WTC11 (cell line): ENCODE data around the gene DNM1.

Experiments used
- CREB1 ChIP-seq: sonication (generic); formaldehyde crosslinking; IDR thresholded peaks from 2 replicates; pipeline ENCODE4 v1.8.0; 2023; ENCODE audit warnings: mild to moderate bottlenecking, missing genetic modification reagents
- TEAD4 ChIP-seq: sonication (generic); formaldehyde crosslinking; IDR thresholded peaks from 2 replicates; pipeline ENCODE4 v1.8.0; 2022; ENCODE audit warnings: mild to moderate bottlenecking, missing genetic modification reagents
- TF ChIP-seq, protein P1 (sequence below): fragments of 200-600 bp; IDR thresholded peaks from 2 replicates; pipeline ENCODE4 v1.8.0; 2022; ENCODE audit warnings: antibody characterized with exemption
- TF ChIP-seq, protein P2 (sequence below): sonication (generic); formaldehyde crosslinking; IDR thresholded peaks from 2 replicates; pipeline ENCODE4 v1.8.0; 2022; ENCODE audit warnings: mild to moderate bottlenecking, missing genetic modification reagents

- TF ChIP-seq, protein P1, sequence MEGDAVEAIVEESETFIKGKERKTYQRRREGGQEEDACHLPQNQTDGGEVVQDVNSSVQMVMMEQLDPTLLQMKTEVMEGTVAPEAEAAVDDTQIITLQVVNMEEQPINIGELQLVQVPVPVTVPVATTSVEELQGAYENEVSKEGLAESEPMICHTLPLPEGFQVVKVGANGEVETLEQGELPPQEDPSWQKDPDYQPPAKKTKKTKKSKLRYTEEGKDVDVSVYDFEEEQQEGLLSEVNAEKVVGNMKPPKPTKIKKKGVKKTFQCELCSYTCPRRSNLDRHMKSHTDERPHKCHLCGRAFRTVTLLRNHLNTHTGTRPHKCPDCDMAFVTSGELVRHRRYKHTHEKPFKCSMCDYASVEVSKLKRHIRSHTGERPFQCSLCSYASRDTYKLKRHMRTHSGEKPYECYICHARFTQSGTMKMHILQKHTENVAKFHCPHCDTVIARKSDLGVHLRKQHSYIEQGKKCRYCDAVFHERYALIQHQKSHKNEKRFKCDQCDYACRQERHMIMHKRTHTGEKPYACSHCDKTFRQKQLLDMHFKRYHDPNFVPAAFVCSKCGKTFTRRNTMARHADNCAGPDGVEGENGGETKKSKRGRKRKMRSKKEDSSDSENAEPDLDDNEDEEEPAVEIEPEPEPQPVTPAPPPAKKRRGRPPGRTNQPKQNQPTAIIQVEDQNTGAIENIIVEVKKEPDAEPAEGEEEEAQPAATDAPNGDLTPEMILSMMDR = no peak
- TF ChIP-seq CREB1 (CRISPR knock-in tag) = no peak
- TF ChIP-seq, protein P2, sequence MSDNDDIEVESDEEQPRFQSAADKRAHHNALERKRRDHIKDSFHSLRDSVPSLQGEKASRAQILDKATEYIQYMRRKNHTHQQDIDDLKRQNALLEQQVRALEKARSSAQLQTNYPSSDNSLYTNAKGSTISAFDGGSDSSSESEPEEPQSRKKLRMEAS = no peak
- TF ChIP-seq TEAD4 = no peak
Measured at GRCh38 chr9:128180001-128180400, 23.2 kb upstream of the DNM1 start.
